ENCODE measurements around the gene TBX6. TPM values are rescaled to one million over a fixed set of nuclear protein-coding genes. Genes with fewer than 3 reads are reported as not detected.

The TBX6 gene
- total RNA-seq, 1 experiment from 2014 or later, result 5.1 TPM

DNA sequence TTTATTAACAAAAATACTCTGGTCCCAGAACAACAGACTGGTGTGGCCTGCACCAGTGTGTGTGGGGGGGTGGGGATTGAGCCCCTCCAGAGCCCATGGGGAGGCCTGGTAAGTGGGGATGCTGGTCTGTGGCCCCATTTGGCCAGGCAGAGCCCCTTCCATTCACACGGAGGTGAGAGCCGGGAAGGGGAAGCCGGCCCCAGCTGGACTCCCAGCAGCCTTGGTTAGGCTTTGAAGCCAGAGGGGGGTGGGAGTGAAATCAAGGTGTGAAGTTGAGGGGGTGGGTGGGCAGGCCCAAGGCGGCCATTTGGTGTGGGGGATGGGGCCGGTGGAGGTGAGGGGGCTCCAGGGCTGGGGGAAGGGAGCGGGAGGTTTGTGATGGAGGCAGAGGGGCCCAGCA lies 5.9 kb downstream of the TBX6 start:
- ATAC-seq, result no peak
- peaks cover 8% of the 10 kb centered on the region; the same call in 1 of the 2 replicates for H3K4me1 Mint-ChIP-seq

DNA sequence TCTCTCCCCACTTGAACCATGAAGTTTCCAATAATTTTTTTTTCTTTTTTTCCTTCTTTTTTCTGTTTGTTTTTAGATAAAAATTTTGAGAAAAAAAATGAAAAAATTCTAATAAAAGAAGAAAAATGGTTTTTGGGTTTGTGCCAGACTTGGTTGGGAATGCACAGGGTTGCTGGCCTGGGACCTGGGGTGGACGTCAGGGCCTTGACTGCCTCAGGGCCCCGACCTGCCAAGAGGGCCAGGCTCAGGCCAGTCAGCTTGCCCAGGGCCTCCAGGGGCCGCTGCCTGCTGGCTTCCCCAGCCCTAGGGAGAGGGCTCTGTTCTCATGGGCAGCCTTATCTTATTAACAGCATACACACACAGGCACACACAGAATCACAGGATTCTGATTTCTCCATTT lies 6.5 kb downstream of the TBX6 start:
- Mint-ChIP-seq H3K27me3 (ENCODE audit: low read depth) (no peaks in the 10 kb centered on the region), H3K4me3 (no peak overlapping the region), H3K27ac (no peak overlapping the region), H3K4me1 (peaks cover 6% of the 10 kb centered on the region; the same call in 1 of the 2 replicates), H3K9me3 (peaks cover 4% of the 10 kb centered on the region; the same call in 1 of the 2 replicates), H3K36me3 (peaks cover 42% of the 10 kb centered on the region)
- CTCF ChIA-PET, result interaction anchor here (1.4 kb wide), 1 partner anchor 27 kb away, joined by 6 read pairs; no protein-coding TSS in a partner anchor
- TF ChIP-seq MYBL2 (CRISPR knock-in tag; IDR thresholded peaks at IDR 0.05), result no peak
- TF ChIP-seq GABPB1 (CRISPR knock-in tag; IDR thresholded peaks at IDR 0.05), result no peak
- TF ChIP-seq, protein P1, sequence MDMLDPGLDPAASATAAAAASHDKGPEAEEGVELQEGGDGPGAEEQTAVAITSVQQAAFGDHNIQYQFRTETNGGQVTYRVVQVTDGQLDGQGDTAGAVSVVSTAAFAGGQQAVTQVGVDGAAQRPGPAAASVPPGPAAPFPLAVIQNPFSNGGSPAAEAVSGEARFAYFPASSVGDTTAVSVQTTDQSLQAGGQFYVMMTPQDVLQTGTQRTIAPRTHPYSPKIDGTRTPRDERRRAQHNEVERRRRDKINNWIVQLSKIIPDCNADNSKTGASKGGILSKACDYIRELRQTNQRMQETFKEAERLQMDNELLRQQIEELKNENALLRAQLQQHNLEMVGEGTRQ (CRISPR knock-in tag; IDR thresholded peaks at IDR 0.05), result no peak
- TF ChIP-seq, protein P2, sequence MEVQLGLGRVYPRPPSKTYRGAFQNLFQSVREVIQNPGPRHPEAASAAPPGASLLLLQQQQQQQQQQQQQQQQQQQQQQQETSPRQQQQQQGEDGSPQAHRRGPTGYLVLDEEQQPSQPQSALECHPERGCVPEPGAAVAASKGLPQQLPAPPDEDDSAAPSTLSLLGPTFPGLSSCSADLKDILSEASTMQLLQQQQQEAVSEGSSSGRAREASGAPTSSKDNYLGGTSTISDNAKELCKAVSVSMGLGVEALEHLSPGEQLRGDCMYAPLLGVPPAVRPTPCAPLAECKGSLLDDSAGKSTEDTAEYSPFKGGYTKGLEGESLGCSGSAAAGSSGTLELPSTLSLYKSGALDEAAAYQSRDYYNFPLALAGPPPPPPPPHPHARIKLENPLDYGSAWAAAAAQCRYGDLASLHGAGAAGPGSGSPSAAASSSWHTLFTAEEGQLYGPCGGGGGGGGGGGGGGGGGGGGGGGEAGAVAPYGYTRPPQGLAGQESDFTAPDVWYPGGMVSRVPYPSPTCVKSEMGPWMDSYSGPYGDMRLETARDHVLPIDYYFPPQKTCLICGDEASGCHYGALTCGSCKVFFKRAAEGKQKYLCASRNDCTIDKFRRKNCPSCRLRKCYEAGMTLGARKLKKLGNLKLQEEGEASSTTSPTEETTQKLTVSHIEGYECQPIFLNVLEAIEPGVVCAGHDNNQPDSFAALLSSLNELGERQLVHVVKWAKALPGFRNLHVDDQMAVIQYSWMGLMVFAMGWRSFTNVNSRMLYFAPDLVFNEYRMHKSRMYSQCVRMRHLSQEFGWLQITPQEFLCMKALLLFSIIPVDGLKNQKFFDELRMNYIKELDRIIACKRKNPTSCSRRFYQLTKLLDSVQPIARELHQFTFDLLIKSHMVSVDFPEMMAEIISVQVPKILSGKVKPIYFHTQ (CRISPR knock-in tag; IDR thresholded peaks at IDR 0.05), result no peak
- TF ChIP-seq, protein P3, sequence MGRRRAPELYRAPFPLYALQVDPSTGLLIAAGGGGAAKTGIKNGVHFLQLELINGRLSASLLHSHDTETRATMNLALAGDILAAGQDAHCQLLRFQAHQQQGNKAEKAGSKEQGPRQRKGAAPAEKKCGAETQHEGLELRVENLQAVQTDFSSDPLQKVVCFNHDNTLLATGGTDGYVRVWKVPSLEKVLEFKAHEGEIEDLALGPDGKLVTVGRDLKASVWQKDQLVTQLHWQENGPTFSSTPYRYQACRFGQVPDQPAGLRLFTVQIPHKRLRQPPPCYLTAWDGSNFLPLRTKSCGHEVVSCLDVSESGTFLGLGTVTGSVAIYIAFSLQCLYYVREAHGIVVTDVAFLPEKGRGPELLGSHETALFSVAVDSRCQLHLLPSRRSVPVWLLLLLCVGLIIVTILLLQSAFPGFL (CRISPR knock-in tag; IDR thresholded peaks at IDR 0.05; ENCODE audit: borderline replicate concordance), result no peak
- TF ChIP-seq NFATC4 (CRISPR knock-in tag; IDR thresholded peaks at IDR 0.05), result no peak
- no peak for TF ChIP-seq FOXP1 (CRISPR knock-in tag; IDR thresholded peaks at IDR 0.05; ENCODE audit: borderline replicate concordance)
- no peak for TF ChIP-seq IRF2 (CRISPR knock-in tag; IDR thresholded peaks at IDR 0.05; ENCODE audit: borderline replicate concordance, low read depth)
- no peak for TF ChIP-seq ZNF416 (CRISPR knock-in tag; IDR thresholded peaks at IDR 0.05)
- DNase-seq (ENCODE audit: low spot score) (no peak), ATAC-seq (no peak)
- POLR2A ChIA-PET, result no interaction called here

More for the DNA sequence above, 5.9 kb downstream of the TBX6 start:
- ChIA-PET POLR2A (no interaction called here), CTCF (interaction anchor here (2.0 kb wide), 1 partner anchor 26 kb away, joined by 10 read pairs; no protein-coding TSS in a partner anchor)
- TF ChIP-seq, protein P4, sequence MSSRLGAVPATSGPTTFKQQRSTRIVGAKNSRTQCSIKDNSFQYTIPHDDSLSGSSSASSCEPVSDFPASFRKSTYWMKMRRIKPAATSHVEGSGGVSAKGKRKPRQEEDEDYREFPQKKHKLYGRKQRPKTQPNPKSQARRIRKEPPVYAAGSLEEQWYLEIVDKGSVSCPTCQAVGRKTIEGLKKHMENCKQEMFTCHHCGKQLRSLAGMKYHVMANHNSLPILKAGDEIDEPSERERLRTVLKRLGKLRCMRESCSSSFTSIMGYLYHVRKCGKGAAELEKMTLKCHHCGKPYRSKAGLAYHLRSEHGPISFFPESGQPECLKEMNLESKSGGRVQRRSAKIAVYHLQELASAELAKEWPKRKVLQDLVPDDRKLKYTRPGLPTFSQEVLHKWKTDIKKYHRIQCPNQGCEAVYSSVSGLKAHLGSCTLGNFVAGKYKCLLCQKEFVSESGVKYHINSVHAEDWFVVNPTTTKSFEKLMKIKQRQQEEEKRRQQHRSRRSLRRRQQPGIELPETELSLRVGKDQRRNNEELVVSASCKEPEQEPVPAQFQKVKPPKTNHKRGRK (CRISPR knock-in tag; IDR thresholded peaks at IDR 0.05; ENCODE audit: borderline replicate concordance), result no peak
- TF ChIP-seq, protein P5, sequence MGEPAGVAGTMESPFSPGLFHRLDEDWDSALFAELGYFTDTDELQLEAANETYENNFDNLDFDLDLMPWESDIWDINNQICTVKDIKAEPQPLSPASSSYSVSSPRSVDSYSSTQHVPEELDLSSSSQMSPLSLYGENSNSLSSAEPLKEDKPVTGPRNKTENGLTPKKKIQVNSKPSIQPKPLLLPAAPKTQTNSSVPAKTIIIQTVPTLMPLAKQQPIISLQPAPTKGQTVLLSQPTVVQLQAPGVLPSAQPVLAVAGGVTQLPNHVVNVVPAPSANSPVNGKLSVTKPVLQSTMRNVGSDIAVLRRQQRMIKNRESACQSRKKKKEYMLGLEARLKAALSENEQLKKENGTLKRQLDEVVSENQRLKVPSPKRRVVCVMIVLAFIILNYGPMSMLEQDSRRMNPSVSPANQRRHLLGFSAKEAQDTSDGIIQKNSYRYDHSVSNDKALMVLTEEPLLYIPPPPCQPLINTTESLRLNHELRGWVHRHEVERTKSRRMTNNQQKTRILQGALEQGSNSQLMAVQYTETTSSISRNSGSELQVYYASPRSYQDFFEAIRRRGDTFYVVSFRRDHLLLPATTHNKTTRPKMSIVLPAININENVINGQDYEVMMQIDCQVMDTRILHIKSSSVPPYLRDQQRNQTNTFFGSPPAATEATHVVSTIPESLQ (CRISPR knock-in tag; IDR thresholded peaks at IDR 0.05), result no peak
- no peak for TF ChIP-seq ZNF138 (CRISPR knock-in tag; conservative IDR thresholded peaks at IDR 0.05)
- TF ChIP-seq NR1H2 (CRISPR knock-in tag; IDR thresholded peaks at IDR 0.05), result no peak
- no peak for TF ChIP-seq GRHL2 (CRISPR knock-in tag; IDR thresholded peaks at IDR 0.05; ENCODE audit: insufficient replicate concordance, severe bottlenecking)
- no peak for TF ChIP-seq NFYB (CRISPR knock-in tag; conservative IDR thresholded peaks at IDR 0.05; ENCODE audit: low read depth)
- TF ChIP-seq, protein P6, sequence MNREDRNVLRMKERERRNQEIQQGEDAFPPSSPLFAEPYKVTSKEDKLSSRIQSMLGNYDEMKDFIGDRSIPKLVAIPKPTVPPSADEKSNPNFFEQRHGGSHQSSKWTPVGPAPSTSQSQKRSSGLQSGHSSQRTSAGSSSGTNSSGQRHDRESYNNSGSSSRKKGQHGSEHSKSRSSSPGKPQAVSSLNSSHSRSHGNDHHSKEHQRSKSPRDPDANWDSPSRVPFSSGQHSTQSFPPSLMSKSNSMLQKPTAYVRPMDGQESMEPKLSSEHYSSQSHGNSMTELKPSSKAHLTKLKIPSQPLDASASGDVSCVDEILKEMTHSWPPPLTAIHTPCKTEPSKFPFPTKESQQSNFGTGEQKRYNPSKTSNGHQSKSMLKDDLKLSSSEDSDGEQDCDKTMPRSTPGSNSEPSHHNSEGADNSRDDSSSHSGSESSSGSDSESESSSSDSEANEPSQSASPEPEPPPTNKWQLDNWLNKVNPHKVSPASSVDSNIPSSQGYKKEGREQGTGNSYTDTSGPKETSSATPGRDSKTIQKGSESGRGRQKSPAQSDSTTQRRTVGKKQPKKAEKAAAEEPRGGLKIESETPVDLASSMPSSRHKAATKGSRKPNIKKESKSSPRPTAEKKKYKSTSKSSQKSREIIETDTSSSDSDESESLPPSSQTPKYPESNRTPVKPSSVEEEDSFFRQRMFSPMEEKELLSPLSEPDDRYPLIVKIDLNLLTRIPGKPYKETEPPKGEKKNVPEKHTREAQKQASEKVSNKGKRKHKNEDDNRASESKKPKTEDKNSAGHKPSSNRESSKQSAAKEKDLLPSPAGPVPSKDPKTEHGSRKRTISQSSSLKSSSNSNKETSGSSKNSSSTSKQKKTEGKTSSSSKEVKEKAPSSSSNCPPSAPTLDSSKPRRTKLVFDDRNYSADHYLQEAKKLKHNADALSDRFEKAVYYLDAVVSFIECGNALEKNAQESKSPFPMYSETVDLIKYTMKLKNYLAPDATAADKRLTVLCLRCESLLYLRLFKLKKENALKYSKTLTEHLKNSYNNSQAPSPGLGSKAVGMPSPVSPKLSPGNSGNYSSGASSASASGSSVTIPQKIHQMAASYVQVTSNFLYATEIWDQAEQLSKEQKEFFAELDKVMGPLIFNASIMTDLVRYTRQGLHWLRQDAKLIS (CRISPR knock-in tag; IDR thresholded peaks at IDR 0.05; ENCODE audit: borderline replicate concordance), result no peak
- Mint-ChIP-seq H3K27ac (no peak overlapping the region), H3K4me3 (no peak overlapping the region), H3K27me3 (ENCODE audit: low read depth) (no peaks in the 10 kb centered on the region), H3K36me3 (peaks cover 39% of the 10 kb centered on the region), H3K9me3 (peaks cover 4% of the 10 kb centered on the region; the same call in 1 of the 2 replicates)
- DNase-seq (ENCODE audit: low spot score), result no peak

All from WTC11 (cell line).